MCF 10A (cell line): Measurements from ENCODE around the gene SCGB3A1. TPM values are rescaled to one million over a fixed set of nuclear protein-coding genes. Genes with fewer than 3 reads are reported as not detected.

ENCODE experiments used
- BruUV-seq: library from RNA; stranded (reverse); fragments of 400-500 nt; replicated peaks from 2 replicates; lab custom pipeline; 2021; lab: Mats Ljungman, UMichigan
- CTCF ChIA-PET: fragments of 300-600 bp; sonication (Branson Sonifier 250); formaldehyde crosslinking; extraction: SDS; loops from one replicate; lab custom pipeline; 2021; ENCODE audit warnings: antibody characterized with exemption, inconsistent platforms; lab: Yijun Ruan, JAX
- POLR2A ChIA-PET: fragments of 300-600, 350-650 bp; sonication (Branson Sonifier 250); formaldehyde crosslinking; extraction: SDS; loops from one replicate; lab custom pipeline; 2020; ENCODE audit warnings: antibody characterized with exemption, inconsistent platforms; lab: Yijun Ruan, JAX
- DNase-seq: peaks from one replicate; pipeline ENCODE4 v3.0.0-alpha.2; 2018; ENCODE audit not compliant: unreplicated experiment
- H3K27ac Mint-ChIP-seq: one replicate; pipeline ENCODE4 v1.8.0; 2022; ENCODE audit warnings: mild to moderate bottlenecking, low read depth, mixed read lengths; ENCODE audit not compliant: unreplicated experiment
- H3K27me3 Mint-ChIP-seq: one replicate; pipeline ENCODE4 v1.8.0; 2022; ENCODE audit warnings: mixed read lengths; ENCODE audit not compliant: insufficient read depth, unreplicated experiment
- H3K36me3 Mint-ChIP-seq: one replicate; pipeline ENCODE4 v1.8.0; 2022; ENCODE audit warnings: mild to moderate bottlenecking, moderate library complexity, mixed read lengths; ENCODE audit not compliant: insufficient read depth, unreplicated experiment
- H3K4me1 Mint-ChIP-seq: one replicate; pipeline ENCODE4 v1.8.0; 2022; ENCODE audit warnings: mixed read lengths; ENCODE audit not compliant: insufficient read depth, unreplicated experiment
- H3K4me3 Mint-ChIP-seq: one replicate; pipeline ENCODE4 v1.8.0; 2022; ENCODE audit warnings: mild to moderate bottlenecking, moderate library complexity, mixed read lengths; ENCODE audit not compliant: unreplicated experiment
- H3K9me3 Mint-ChIP-seq: one replicate; pipeline ENCODE4 v1.8.0; 2022; ENCODE audit warnings: mixed read lengths; ENCODE audit not compliant: unreplicated experiment
- intact Hi-C: fragments of 100-400 bp; cut with micrococcal nuclease; formaldehyde crosslinking; loops from 2 replicates; pipeline ENCODE4 v1.14.1; 2022
- total RNA-seq: library from RNA; stranded (reverse); gene quantifications from 2 replicates; pipeline ENCODE4 v1.2.3, GENCODE V29; 2022
- TF ChIP-seq, protein P1 (sequence below): fragments of 200-600 bp; IDR thresholded peaks from one replicate; pipeline ENCODE4 v1.8.0; 2022; ENCODE audit warnings: antibody characterized with exemption, mild to moderate bottlenecking; ENCODE audit not compliant: unreplicated experiment

The SCGB3A1 gene
- total RNA-seq, 1 experiment from 2014 or later: not detected

DNA sequence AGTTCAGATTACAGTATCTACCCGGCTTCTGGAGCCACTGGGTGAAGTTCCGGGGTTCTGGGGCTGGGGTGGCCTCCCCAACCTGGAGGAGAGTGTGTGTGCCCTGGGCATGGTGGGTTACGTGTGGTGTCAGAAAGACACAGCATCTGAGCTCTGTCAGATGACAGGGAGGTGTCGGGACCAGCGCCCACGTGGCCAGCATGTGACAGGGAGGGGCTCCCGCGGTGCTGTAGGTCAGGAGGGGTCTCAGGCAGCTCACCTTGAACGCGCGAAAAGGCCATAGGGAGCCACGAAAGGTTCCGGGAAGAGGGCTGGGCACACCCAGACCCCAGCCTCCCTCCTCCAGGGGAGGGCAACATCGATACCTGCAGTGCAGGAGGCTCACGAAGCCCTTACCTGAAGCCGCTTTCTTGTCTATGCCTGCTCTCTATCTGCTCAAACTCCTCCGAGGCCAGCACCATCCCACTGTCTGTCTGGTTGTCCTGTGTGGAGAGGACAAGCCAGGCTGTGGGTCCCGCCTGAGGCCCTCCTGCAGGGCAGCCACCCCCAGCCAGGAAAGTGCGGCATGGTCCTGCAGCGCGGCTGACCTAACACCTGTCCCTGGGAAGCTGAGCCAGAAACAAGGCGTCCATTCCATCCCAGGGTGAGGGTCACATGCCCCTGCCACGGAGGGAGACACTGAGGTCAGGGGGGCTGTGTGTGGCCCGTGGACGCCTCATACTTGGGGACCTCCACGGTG, 17.4 kb upstream of the SCGB3A1 start:
- POLR2A ChIA-PET: no interaction called here
- BruUV-seq: no TSS peak
- H3K9me3 Mint-ChIP-seq: no peaks in the 10 kb centered on the region
- TF ChIP-seq, protein P1, sequence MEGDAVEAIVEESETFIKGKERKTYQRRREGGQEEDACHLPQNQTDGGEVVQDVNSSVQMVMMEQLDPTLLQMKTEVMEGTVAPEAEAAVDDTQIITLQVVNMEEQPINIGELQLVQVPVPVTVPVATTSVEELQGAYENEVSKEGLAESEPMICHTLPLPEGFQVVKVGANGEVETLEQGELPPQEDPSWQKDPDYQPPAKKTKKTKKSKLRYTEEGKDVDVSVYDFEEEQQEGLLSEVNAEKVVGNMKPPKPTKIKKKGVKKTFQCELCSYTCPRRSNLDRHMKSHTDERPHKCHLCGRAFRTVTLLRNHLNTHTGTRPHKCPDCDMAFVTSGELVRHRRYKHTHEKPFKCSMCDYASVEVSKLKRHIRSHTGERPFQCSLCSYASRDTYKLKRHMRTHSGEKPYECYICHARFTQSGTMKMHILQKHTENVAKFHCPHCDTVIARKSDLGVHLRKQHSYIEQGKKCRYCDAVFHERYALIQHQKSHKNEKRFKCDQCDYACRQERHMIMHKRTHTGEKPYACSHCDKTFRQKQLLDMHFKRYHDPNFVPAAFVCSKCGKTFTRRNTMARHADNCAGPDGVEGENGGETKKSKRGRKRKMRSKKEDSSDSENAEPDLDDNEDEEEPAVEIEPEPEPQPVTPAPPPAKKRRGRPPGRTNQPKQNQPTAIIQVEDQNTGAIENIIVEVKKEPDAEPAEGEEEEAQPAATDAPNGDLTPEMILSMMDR: no peak
- H3K4me1 Mint-ChIP-seq: peaks cover 17% of the 10 kb centered on the region
- no peak overlapping the region for H3K27ac Mint-ChIP-seq
- H3K36me3 Mint-ChIP-seq: no peaks in the 10 kb centered on the region
- no peak overlapping the region for H3K4me3 Mint-ChIP-seq
- no peak for DNase-seq
- H3K27me3 Mint-ChIP-seq: peaks cover 24% of the 10 kb centered on the region
- CTCF ChIA-PET: interaction anchor here (0.6 to 0.7 kb wide), 3 partner anchors 13 to 858 kb away, joined by 3 to 4 read pairs (median 4); no protein-coding TSS in a partner anchor
- intact Hi-C loops: loop anchor here (5.0 kb wide), 4 partner anchors 109 to 481 kb away; no protein-coding TSS in a partner anchor

DNA sequence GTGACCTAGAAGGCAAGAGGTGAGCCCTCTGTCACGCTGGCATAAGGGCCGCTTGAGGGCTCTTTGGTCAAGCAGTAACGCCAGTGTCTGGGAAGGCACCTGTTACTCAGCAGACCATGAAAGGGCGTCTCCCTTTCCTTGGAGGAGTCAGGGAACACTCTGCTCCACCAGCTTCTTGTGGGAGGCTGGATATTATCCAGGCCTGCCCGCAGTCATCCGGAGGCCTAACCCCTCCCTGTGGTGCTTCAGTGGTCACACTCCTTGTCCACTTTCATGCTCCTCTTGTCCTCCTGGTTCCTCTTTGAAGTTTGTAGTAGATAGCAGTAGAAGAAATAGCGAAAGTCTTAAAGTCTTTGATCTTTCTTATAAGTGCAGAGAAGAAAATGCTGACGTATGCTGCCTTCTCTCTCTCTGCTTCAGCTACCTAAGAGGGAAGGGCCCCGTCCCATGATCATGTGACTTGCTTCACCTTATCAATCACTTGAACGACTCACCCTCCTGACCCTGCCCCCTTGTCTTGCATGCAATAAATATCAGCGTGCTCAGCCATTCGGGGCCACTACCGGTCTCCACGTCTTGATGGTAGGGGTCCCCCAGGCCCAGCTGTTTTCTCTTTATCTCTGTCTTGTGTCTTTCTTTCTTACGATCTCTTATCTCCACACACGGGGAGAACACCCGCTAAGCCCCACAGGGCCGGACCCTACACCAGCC, 16.7 kb upstream of the SCGB3A1 start:
- H3K27ac Mint-ChIP-seq: no peak overlapping the region
- DNase-seq: peak; percentile 28
- ChIA-PET CTCF (interaction anchor here (0.6 to 1.0 kb wide), 5 partner anchors 127 to 857 kb away, joined by 3 to 4 read pairs (median 3); no protein-coding TSS in a partner anchor), POLR2A (interaction anchor here (1.2 kb wide), 1 partner anchor 23 kb away, joined by 3 read pairs; no protein-coding TSS in a partner anchor)
- H3K36me3 Mint-ChIP-seq: no peaks in the 10 kb centered on the region
- no peak overlapping the region for H3K4me3 Mint-ChIP-seq
- intact Hi-C loops: loop anchor here (2.0 to 5.0 kb wide), 5 partner anchors 63 to 481 kb away; no protein-coding TSS in a partner anchor
- no TSS peak for BruUV-seq
- TF ChIP-seq, protein P1: no peak
- H3K4me1 Mint-ChIP-seq: peaks cover 17% of the 10 kb centered on the region
- H3K9me3 Mint-ChIP-seq: no peaks in the 10 kb centered on the region
- H3K27me3 Mint-ChIP-seq: peaks cover 17% of the 10 kb centered on the region

DNA sequence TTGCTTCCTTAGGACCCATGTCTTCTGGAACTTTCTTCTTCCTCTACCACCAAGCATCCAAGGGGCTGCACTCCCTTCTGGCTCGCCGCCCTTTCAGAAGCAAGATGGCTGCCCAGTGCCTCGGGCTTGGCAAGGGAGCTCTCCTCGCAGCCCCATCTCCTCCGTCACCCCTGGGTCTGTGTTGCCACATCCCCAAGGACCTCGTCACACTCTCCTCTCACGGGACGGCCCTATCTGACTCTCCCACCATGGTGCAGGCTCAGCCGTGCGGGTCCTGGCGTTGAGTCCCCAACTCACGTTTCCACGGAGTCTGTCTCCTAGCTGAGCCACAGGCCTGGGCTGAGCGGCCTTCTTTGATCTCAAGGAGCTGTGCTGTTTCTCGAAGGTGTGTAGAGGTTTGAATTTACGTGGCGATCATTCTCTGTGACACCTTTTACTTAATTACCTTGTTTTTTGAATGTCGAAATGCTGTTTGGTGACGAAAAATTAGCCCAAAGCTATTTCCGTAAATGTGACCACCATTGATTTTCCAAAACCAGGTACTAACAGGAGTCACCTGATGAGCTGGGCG, 15.0 kb upstream of the SCGB3A1 start:
- no TSS peak for BruUV-seq
- CTCF ChIA-PET: interaction anchor here (0.5 to 2.5 kb wide), 38 partner anchors 9 to 1397 kb away, joined by 3 to 10 read pairs (median 4); no protein-coding TSS in a partner anchor

More for the DNA sequence above, 15.0 kb upstream of the SCGB3A1 start:
- TF ChIP-seq, protein P1: no peak
- Mint-ChIP-seq H3K27ac (no peak overlapping the region), H3K4me3 (no peak overlapping the region), H3K27me3 (peaks cover 16% of the 10 kb centered on the region), H3K4me1 (peaks cover 17% of the 10 kb centered on the region), H3K36me3 (no peaks in the 10 kb centered on the region), H3K9me3 (no peaks in the 10 kb centered on the region)
- DNase-seq: no peak
- POLR2A ChIA-PET: interaction anchor here (1.0 to 1.2 kb wide), 2 partner anchors 112 to 122 kb away, joined by 3 read pairs; no protein-coding TSS in a partner anchor
- intact Hi-C loops: loop anchor here (1.0 to 5.0 kb wide), 6 partner anchors 65 to 479 kb away; no protein-coding TSS in a partner anchor
